ACHN (cell line): ENCODE data around the gene PCSK4.
A peak's percentile ranks its signal among the peaks of the same experiment; 100 is the strongest.
"Not testable (repeated sequence)": the region's sequence is repeated elsewhere in the genome, so short reads cannot be mapped to it uniquely, and the experiment has no call there.

Source experiments
- DNase-seq: peaks from one replicate; pipeline ENCODE4 v3.0.0-alpha.2; 2015
- in situ Hi-C: cut with HindIII; loops from 2 replicates; pipeline ENCODE4 v1.10.0; 2017; ENCODE audit warnings: low sequenced_read_pairs, low pct_ligation_motif_present, low pct_unique_long_range_greater_than_20kb

Gene PCSK4

GRCh38 chr19:1449467-1450442, 40.4 kb downstream of the PCSK4 start, which contains the start of gene APC2:
TSS of gene APC2 (plus strand) at chr19:1450121. CDS start at chr19:1453002, 2,881 bp downstream.
- in situ Hi-C loops: no loop called here
- DNase-seq: peak; percentile 22

GRCh38 chr19:1447944-1448343, 42.2 kb downstream of the PCSK4 start:
- in situ Hi-C loops: no loop called here

GRCh38 chr19:1447504-1447903, 42.6 kb downstream of the PCSK4 start:
- DNase-seq: no peak
- in situ Hi-C loops: no loop called here

More at GRCh38 chr19:1447944-1448343, 42.2 kb downstream of the PCSK4 start:
- no peak for DNase-seq

- in situ Hi-C loops: no loop called here
- DNase-seq: no peak
Measured at GRCh38 chr19:1446713-1447481, 43.3 kb downstream of the PCSK4 start.

- peak; percentile 51 for DNase-seq
- in situ Hi-C loops: no loop called here
Measured at GRCh38 chr19:1445932-1446712, 44.0 kb downstream of the PCSK4 start.

GRCh38 chr19:1445185-1445931, 44.8 kb downstream of the PCSK4 start:
- peak; percentile 67 for DNase-seq
- in situ Hi-C loops: no loop called here

- no peak for DNase-seq
Measured at GRCh38 chr19:1441677-1442438, 48.3 kb downstream of the PCSK4 start.

GRCh38 chr19:1441022-1441426, 49.1 kb downstream of the PCSK4 start:
- DNase-seq: no peak
- in situ Hi-C loops: no loop called here

More at GRCh38 chr19:1441677-1442438, 48.3 kb downstream of the PCSK4 start:
- in situ Hi-C loops: no loop called here

GRCh38 chr19:1440418-1440801, 49.7 kb downstream of the PCSK4 start:
- no peak for DNase-seq
- in situ Hi-C loops: no loop called here

GRCh38 chr19:1439525-1440417, 50.4 kb downstream of the PCSK4 start:
- DNase-seq, in situ Hi-C loops: not testable (repeated sequence)

GRCh38 chr19:1438933-1439354, 51.2 kb downstream of the PCSK4 start:
- no peak for DNase-seq
- in situ Hi-C loops: no loop called here

- in situ Hi-C loops: no loop called here
- peak; percentile 89 for DNase-seq
Measured at GRCh38 chr19:1438035-1438932, 51.9 kb downstream of the PCSK4 start, which contains the start of gene RPS15. TSS of gene RPS15 (plus strand) at chr19:1438396. CDS start at chr19:1438426, 30 bp downstream.

GRCh38 chr19:1437609-1438008, 52.5 kb downstream of the PCSK4 start:
- DNase-seq: peak; percentile 6
- in situ Hi-C loops: no loop called here

- no peak for DNase-seq
- in situ Hi-C loops: no loop called here
Measured at GRCh38 chr19:1435378-1435989, 54.7 kb downstream of the PCSK4 start.

- DNase-seq: no peak
Measured at GRCh38 chr19:1434577-1435060, 55.5 kb downstream of the PCSK4 start.

More at GRCh38 chr19:1434577-1435060, 55.5 kb downstream of the PCSK4 start:
- in situ Hi-C loops: no loop called here
